GM13977 (cell line): ENCODE results near the gene PDE1A.

Source experiments
- DNase-seq: peaks from one replicate; pipeline ENCODE4 v3.0.0; 2012; ENCODE audit warnings: low spot score
- CTCF ChIP-seq: IDR thresholded peaks from 2 replicates; pipeline ENCODE4 v1.5.1; 2012; ENCODE audit warnings: mild to moderate bottlenecking, control low read depth; ENCODE audit not compliant: insufficient read depth; ENCODE audit errors: extremely low read depth, missing control alignments
- in situ Hi-C: fragments of 300-500 bp; cut with MboI; formaldehyde crosslinking; loops from one replicate; pipeline ENCODE4 v1.12.0; 2022; ENCODE audit warnings: low sequenced_read_pairs, low pct_unique_long_range_greater_than_20kb, mixed read lengths, inconsistent platforms; ENCODE audit not compliant: unreplicated experiment

The PDE1A gene

DNA sequence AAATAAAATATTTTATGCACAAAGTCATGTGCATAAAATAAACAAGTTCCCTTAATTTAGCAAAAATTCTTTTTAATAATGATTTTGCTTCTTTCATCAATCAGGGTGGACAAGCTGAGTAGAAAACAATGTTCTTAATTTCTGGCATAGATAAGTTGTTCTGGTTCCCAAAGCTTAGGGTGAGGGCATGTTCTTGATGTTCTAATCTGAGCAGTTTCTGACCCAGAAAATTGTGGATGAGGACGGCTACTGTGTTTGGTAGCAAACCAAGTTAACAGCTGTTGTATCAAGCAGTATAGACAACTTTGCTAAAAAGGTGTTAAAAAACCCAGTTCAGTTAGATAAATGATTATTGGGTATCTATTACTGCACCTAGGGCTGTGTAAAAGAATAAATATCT, 158.9 kb downstream of the PDE1A start:
- no peak for DNase-seq
- in situ Hi-C loops, result no loop called here
- TF ChIP-seq CTCF, result no peak

DNA sequence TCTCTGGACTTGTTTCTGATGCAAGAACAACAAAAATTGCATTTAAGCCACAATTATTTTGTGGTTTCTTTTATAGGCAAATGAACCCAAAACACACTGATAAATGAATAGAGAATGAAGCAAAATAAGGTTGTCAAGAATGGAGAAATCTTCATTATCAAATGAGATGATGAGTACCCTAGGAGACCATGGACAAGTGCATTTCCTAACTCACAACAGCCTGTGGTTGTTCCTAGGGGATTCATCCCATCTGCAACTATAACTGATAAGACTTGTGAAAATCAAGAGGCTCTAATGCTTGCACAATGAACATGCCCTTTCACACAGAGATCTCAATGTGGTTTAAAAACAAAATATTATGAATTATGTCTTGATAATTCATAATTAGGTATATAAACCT, 159.9 kb downstream of the PDE1A start:
- in situ Hi-C loops, result no loop called here
- TF ChIP-seq CTCF, result no peak
- no peak for DNase-seq

GRCh38 chr2:182265718-182266117, 161.1 kb downstream of the PDE1A start:
- DNase-seq, result no peak
- TF ChIP-seq CTCF, result no peak
- in situ Hi-C loops, result no loop called here

DNA sequence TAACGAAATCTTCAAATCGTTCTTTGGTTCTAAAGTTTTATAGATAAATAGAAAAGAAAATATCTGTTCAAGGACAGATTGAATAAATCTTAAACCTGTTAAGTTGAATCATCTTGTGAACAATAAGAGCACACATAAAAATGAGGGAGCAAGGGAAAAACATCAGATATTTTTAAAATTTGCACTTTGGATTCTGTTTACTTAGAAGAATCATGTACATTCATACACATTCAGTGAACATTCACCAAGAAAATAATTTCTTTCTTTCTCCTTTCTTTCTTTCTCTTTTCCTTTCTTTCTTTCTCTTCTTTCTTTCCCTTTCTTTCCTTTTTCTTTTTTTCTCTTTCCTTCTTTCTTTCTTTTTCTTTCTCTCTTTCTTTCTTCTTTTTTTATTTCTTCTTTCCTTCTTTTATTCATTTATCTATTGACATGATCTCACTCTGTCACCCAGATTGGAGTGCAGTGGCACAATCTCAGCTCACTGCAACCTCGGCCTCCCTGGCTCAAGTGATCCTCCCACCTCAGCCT, 164.9 kb downstream of the PDE1A start:
- no peak for TF ChIP-seq CTCF
- no peak for DNase-seq
- in situ Hi-C loops, result no loop called here

GRCh38 chr2:182259629-182260150, 167.1 kb downstream of the PDE1A start:
- DNase-seq, result no peak
- TF ChIP-seq CTCF, result no peak
- in situ Hi-C loops, result no loop called here

GRCh38 chr2:182252534-182252933, 174.3 kb downstream of the PDE1A start:
- TF ChIP-seq CTCF, result no peak
- in situ Hi-C loops, result no loop called here
- DNase-seq, result no peak
